GM12801 (cell line): ENCODE data around the gene CLIP2.

Experiments
- CTCF ChIP-seq: IDR thresholded peaks from one replicate; pipeline ENCODE4 v1.5.1; 2011; ENCODE audit warnings: control low read depth; ENCODE audit not compliant: insufficient read length; ENCODE audit errors: extremely low read depth

CLIP2 gene

GRCh38 chr7:74266191-74266963 lies 22.8 kb upstream of the CLIP2 start:
- TF ChIP-seq CTCF = no peak

GRCh38 chr7:74267756-74268565 lies 21.2 kb upstream of the CLIP2 start:
- no peak for TF ChIP-seq CTCF

- no peak for TF ChIP-seq CTCF
These were observed 19.4 kb upstream of the CLIP2 start for GRCh38 chr7:74269757-74270277.

- no peak for TF ChIP-seq CTCF
These were observed 17.5 kb upstream of the CLIP2 start for GRCh38 chr7:74271742-74272141.

GRCh38 chr7:74272305-74273038 lies 16.7 kb upstream of the CLIP2 start:
- TF ChIP-seq CTCF = no peak

- no peak for TF ChIP-seq CTCF
These were observed 13.8 kb upstream of the CLIP2 start for GRCh38 chr7:74275401-74275881.

GRCh38 chr7:74277636-74278035 lies 11.6 kb upstream of the CLIP2 start:
- no peak for TF ChIP-seq CTCF
